HTR-8/SVneo (cell line): ENCODE data around the gene C2orf78.

ENCODE experiments used
- DNase-seq: peaks from one replicate; pipeline ENCODE4 v3.0.0; 2011; ENCODE audit warnings: low spot score, mixed read lengths; ENCODE audit not compliant: insufficient read length
- FAIRE-seq: peaks from 2 replicates; lab custom pipeline; 2011; peaks lifted over from hg19 to GRCh38; lab: Jason Lieb, UNC

The C2orf78 gene

DNA sequence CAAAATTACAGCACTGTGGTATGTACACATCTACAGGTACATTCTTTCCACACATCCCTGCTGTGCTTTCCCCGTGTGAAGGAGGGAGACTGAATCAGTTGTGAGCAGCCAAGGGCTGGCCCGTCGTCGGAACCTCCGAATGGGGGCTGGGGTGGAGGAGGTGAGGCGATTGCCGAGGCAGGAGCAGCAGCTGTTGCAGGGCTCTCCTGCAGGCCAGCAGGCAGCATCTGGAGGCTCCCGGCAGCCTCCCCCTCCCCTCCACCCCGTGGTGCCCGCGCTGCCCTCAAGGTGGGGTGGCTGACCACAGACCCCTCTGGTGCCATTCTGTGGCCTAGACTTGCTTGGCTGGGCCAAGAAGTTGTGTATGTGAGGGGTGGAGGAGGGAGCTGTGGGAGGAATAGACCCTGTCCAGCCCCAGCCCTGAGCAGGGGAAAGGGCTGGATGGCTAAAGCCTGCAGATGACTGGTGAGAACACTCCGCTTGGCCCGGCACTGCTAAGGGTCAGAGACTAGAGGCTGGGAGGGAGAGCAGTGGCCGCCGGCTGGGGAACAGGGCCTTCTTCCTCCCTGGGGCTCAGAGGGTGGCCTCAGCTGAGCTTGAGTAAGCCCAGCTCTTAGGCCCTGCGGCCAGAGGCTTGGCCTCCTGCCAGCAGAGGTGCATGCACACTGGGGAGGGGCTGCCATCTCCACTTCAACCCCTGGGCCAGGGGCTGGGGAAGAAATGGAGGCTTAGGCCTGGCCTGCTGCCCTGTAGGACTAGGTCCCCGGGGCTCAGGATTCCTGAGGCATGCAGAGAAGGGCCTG lies 52.4 kb downstream of the C2orf78 start:
- DNase-seq: no peak
- FAIRE-seq: no peak

- no peak for FAIRE-seq
- no peak for DNase-seq
Measured at GRCh38 chr2:73837847-73838585, 54.0 kb downstream of the C2orf78 start.

- FAIRE-seq: no peak
- no peak for DNase-seq
Measured at GRCh38 chr2:73838889-73839534, 55.0 kb downstream of the C2orf78 start.

DNA sequence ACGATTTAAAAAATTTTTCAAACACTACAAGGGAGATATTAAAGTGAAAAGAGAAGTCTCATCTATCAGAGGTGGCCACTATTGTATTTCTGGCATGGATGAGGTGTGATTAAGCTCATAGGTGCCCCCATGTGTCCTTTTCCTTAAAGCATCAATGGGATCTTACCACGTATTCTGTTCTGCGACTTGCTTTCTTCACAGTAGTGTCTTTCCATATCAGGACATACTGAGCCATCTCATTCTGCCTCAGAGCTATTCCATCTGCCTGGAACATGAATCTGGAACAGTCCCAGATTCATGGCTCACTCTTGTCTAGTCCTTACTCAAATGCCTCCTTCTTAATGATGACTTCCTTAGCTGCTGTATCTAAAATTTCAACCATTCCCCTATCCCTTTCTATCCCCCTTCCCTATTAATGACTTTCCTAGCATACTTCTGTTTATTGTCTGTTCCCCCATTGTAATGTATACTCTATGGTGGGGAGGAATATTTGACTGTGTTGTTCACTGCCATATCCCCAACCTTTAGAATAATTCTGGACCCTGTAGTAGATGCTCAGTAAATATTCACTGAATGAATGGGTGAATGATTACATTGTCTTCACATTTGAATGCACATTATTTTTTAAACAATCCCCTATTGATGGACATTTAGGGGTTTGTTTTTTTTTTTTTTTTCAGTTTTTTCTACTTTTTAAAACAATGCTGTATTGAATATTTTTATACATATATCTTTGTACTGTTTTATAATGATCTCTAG lies 55.8 kb downstream of the C2orf78 start:
- DNase-seq (no peak), FAIRE-seq (peak; percentile 28)

DNA sequence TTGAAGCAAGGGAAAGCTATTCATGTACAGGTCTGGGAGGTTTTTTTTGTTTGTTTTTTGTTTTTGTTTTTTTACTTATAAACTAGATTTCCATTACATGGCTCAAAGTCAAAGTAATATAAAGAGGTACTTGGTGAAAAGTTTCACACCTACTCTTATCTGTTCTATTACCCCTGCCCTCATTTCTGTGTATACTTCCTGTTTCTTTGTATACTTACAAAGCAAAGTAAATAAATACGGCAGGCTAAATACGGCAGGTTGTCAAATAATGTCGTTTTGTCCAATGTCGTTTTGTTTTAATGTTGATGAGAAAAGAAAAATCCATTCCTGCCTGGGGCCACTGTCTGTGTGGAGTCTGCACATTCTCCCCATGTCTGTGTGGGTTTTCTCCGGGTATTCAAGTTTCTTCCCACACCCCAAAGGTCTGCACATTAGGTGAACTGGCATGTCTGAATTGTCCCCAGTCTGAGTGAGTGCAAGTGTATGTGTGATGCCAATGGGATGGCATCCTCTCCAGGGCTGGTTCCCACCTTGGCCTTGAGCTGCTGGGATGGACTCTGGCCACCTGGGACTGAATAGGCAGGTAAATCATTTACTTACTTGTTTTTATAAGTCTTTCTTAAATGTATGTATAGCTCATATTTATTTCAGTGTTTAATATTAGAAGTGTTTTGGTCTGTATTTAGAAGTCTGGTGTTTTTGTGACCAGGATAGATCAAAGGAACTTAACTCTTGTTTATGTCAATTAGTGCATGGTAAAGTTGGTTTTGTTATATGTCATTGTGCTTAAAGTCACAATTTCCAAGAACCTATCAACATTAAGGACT lies 58.1 kb downstream of the C2orf78 start:
- FAIRE-seq (no peak), DNase-seq (no peak)

GRCh38 chr2:73842739-73843019 lies 58.7 kb downstream of the C2orf78 start:
- DNase-seq: no peak
- no peak for FAIRE-seq

GRCh38 chr2:73844087-73844486 lies 60.1 kb downstream of the C2orf78 start:
- no peak for FAIRE-seq
- DNase-seq: no peak

- no peak for FAIRE-seq
- DNase-seq: no peak
Measured at GRCh38 chr2:73850009-73850408, 66.0 kb downstream of the C2orf78 start.

- DNase-seq (no peak), FAIRE-seq (no peak)
Measured at GRCh38 chr2:73851274-73851673, 67.3 kb downstream of the C2orf78 start.

DNA sequence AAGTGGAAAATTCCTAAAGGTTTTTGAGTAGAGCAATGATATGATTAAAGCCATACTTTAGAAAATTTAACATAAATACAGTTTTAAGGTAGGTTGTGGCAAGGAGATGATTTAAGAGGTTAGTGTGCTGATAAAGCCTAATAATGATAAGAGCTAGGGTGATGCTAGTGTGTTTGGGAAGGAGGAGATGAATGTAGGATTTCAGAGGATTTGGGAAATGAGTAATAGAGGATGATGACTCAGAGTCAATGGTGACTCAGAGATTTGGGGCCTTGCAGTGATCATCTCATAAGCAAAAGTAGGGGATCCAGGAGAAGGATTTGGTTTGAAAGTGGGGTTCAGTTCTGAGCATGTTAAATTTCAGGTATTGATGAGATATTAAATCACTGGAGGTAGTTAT lies 68.0 kb downstream of the C2orf78 start:
- FAIRE-seq (no peak), DNase-seq (peak; percentile 60)

DNA sequence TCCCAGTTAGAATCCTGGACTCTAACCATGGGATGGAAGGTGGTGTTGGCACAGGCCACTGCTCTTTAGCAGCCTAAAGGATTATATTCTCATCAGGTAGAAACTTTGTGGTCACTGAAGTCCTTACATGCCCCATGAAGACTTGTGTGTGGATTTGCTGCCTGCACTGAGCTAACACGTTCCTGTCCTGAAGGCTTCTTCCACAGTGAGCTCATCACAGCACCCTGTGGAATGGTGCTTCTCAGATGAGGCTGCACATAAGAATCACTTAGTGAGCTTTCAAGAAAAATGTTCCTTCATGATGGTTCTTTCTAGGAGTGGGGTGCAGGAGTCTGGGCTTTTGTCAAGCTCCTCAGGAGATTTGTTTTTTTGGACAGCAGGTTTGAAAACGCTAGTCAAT lies 71.5 kb downstream of the C2orf78 start:
- DNase-seq (no peak), FAIRE-seq (no peak)

- no peak for FAIRE-seq
- DNase-seq: no peak
Measured at GRCh38 chr2:73856214-73856613, 72.2 kb downstream of the C2orf78 start.

DNA sequence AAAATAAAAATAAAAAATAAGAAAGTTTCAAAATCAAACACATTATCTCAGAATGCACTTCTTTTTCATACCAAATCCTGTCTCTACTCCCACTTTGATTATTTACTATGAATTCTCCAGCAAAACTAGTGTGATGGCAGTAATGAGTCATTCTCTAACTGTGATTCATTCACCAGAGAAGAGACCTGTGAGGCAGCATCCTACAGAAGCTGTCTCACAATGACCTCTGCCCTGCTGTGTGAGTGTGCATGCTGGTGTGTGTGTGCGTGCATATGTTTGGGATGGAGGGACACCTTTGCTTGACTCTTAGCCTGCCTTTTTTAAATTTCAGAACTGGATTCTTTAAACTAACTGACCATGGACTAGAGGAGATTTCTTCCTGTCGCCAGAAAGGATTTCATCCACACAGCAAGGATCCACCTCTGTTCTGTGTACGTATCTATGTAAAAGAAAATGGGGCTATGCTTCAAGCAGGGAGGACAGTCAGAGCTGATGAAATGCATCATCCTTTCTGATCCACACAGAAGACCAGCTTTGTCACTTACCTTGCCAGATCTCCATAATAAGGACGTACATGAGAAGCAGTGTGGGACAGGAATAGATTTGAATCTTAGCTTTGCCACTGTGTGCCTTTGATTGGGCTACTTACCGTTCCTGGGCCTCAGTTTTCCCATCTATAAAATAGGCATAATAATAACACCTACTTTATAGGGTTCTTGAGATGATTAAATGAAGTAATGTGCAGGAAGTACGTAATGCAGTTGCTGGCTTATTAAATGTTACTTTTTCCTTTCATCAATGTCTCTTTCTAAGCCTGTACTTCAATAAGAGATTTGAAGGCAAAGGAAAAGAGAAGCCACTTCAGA lies 76.0 kb downstream of the C2orf78 start:
- FAIRE-seq (peak; percentile 96), DNase-seq (peak; percentile 76)

GRCh38 chr2:73862987-73863386 lies 79.0 kb downstream of the C2orf78 start:
- no peak for FAIRE-seq
- DNase-seq: no peak
